KMS-11 (cell line): ENCODE measurements around the gene GRM5.

Experiments
- H2AFZ ChIP-seq: fragments of 200-600 bp; sonication (generic); 2 replicates; pipeline ENCODE4 v1.6.1; 2016; ENCODE audit warnings: antibody characterized with exemption, mixed run types, low read depth
- H3K27ac ChIP-seq: fragments of 200-600 bp; sonication (generic); 2 replicates; pipeline ENCODE4 v1.6.1; 2016; ENCODE audit warnings: mild to moderate bottlenecking, mixed run types
- H3K27me3 ChIP-seq: fragments of 200-600 bp; sonication (generic); 2 replicates; pipeline ENCODE4 v1.6.1; 2017; ENCODE audit warnings: mild to moderate bottlenecking, low read depth, mixed run types, moderate library complexity; ENCODE audit not compliant: insufficient read depth
- H3K36me3 ChIP-seq: fragments of 200-600 bp; sonication (generic); 2 replicates; pipeline ENCODE4 v1.6.1; 2017; ENCODE audit warnings: mild to moderate bottlenecking, mixed run types; ENCODE audit not compliant: insufficient read depth
- H3K4me1 ChIP-seq: fragments of 200-600 bp; sonication (generic); 2 replicates; pipeline ENCODE4 v1.6.1; 2016; ENCODE audit warnings: mild to moderate bottlenecking, low read depth, mixed run types; ENCODE audit not compliant: poor library complexity, severe bottlenecking
- H3K4me2 ChIP-seq: fragments of 200-600 bp; sonication (generic); 2 replicates; pipeline ENCODE4 v1.7.0; 2016; ENCODE audit warnings: mild to moderate bottlenecking, mixed run types
- H3K4me3 ChIP-seq: fragments of 200-600 bp; sonication (generic); IDR thresholded peaks from 2 replicates; pipeline ENCODE4 v1.6.1; 2017; ENCODE audit warnings: low read depth, low read length, mixed read lengths; ENCODE audit not compliant: insufficient read depth
- H3K79me2 ChIP-seq: fragments of 200-600 bp; sonication (generic); 2 replicates; pipeline ENCODE4 v1.6.1; 2016; ENCODE audit warnings: low read depth, mixed run types; ENCODE audit not compliant: insufficient read depth
- H3K9ac ChIP-seq: fragments of 200-600 bp; sonication (generic); 2 replicates; pipeline ENCODE4 v1.6.1; 2016; ENCODE audit warnings: mild to moderate bottlenecking, mixed run types
- H4K20me1 ChIP-seq: fragments of 200-600 bp; sonication (generic); 2 replicates; pipeline ENCODE4 v1.6.1; 2016; ENCODE audit warnings: mild to moderate bottlenecking, mixed run types; ENCODE audit not compliant: insufficient read depth
- CTCF ChIP-seq: fragments of 200-600 bp; sonication (generic); conservative IDR thresholded peaks from 2 replicates; pipeline ENCODE4 v1.6.1; 2017; ENCODE audit warnings: low read depth, mild to moderate bottlenecking, antibody characterized with exemption, low read length, moderate library complexity, mixed read lengths

Gene GRM5

DNA sequence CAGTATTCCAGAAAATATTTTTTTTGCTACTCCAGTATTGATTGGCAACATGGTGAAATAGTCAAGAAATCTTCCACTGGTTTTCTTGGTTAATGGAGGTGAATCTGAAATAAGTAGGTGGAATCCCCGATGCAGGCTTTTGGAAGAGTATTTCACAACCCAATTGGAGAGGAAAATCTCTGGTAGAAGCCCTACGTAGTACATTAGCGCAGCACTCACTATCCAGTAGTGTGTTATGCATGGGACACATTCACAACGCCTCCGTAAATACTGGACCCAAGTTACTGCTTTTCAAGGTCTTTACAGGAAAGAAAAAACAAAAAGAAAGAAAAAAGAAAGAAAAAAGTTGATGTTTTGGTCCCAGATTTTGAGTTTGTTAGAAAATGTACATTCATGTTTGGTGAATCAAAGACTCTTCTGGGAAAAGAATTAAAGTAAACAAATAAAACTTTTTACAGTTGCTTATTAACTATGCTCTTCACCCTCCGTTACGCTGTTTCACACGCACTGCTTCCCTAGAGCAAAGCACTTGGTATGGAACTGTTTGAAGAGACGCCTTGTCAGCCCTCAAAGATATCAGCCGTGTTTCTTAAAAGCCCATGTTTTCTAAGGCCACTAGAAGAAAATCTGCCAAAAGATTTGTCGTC, 557.9 kb downstream of the GRM5 start:
- TF ChIP-seq CTCF, result no peak
- no peak overlapping the region for H3K9ac ChIP-seq
- H2AFZ ChIP-seq, result no peak overlapping the region
- no peaks in the 10 kb centered on the region for H3K27me3 ChIP-seq
- H3K4me3 ChIP-seq, result no peak overlapping the region
- no peaks in the 10 kb centered on the region for H4K20me1 ChIP-seq
- H3K79me2 ChIP-seq, result no peaks in the 10 kb centered on the region
- H3K27ac ChIP-seq, result no peak overlapping the region
- no peak overlapping the region for H3K4me2 ChIP-seq
- no peaks in the 10 kb centered on the region for H3K36me3 ChIP-seq
- H3K4me1 ChIP-seq, result no peaks in the 10 kb centered on the region

GRCh38 chr11:88501541-88501940, 564.2 kb downstream of the GRM5 start:
- H3K4me1 ChIP-seq, result no peaks in the 10 kb centered on the region
- H3K4me3 ChIP-seq, result no peak overlapping the region
- TF ChIP-seq CTCF, result no peak
- H3K4me2 ChIP-seq, result no peak overlapping the region
- H3K27me3 ChIP-seq, result no peaks in the 10 kb centered on the region
- no peaks in the 10 kb centered on the region for H3K36me3 ChIP-seq
- no peak overlapping the region for H2AFZ ChIP-seq
- H4K20me1 ChIP-seq, result no peaks in the 10 kb centered on the region
- H3K9ac ChIP-seq, result no peak overlapping the region
- no peak overlapping the region for H3K27ac ChIP-seq
- H3K79me2 ChIP-seq, result no peaks in the 10 kb centered on the region

DNA sequence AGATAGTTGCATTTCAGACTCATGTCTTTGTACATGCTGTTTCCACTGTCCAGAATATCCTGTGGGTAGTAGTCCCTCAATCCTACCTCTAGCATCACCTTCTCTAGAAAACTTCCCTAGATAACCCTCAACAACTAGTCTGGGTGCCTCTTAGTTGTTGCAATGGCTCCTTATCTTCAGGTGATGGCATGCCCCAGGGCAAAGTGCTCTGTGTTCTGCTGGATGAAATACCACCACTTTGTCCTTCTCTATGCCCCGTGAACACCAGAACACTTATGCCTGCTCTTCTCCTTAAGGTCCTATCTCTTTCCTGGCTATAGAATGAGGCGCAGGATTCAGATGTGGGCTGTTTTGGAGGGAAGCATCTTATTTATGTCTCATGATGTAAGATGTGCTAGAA, 569.9 kb downstream of the GRM5 start:
- Histone ChIP-seq H3K36me3 (no peaks in the 10 kb centered on the region), H3K4me1 (no peaks in the 10 kb centered on the region), H3K4me2 (no peak overlapping the region), H3K27ac (no peak overlapping the region), H3K79me2 (no peaks in the 10 kb centered on the region), H3K27me3 (no peaks in the 10 kb centered on the region), H4K20me1 (no peaks in the 10 kb centered on the region), H3K9ac (no peak overlapping the region), H3K4me3 (no peak overlapping the region), H2AFZ (no peak overlapping the region)
- no peak for TF ChIP-seq CTCF

DNA sequence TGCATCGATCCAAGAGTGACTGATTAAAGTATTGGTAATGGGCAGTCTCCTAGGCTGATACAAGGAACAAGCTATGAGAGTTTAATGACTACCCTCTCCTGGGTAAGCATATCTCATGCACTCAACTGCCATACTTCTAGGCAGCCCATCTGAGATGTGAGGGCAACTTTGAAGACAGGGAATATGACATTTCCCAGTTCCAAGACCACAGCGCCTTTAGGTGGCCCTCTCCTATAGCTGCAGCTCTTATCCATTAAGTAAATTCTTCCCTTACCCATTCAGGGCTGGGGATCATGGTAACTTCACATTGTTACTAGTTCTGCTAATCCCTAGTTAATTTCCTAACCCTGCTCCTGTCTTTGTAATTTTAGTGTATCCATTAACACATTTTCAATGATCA, 570.9 kb downstream of the GRM5 start:
- no peak overlapping the region for H3K27ac ChIP-seq
- H3K9ac ChIP-seq, result no peak overlapping the region
- no peaks in the 10 kb centered on the region for H3K36me3 ChIP-seq

More for the DNA sequence above, 570.9 kb downstream of the GRM5 start:
- Histone ChIP-seq H3K79me2 (no peaks in the 10 kb centered on the region), H3K4me2 (no peak overlapping the region), H3K4me1 (no peaks in the 10 kb centered on the region), H4K20me1 (no peaks in the 10 kb centered on the region), H3K4me3 (no peak overlapping the region), H2AFZ (no peak overlapping the region), H3K27me3 (no peaks in the 10 kb centered on the region)
- TF ChIP-seq CTCF, result no peak
